ENCODE data around the gene BRD3.

Gene BRD3

GRCh38 chr9:134039386-134040175 is 28.2 kb downstream of the BRD3 start:
- no peak for DNase-seq (ENCODE audit: low spot score)

DNA sequence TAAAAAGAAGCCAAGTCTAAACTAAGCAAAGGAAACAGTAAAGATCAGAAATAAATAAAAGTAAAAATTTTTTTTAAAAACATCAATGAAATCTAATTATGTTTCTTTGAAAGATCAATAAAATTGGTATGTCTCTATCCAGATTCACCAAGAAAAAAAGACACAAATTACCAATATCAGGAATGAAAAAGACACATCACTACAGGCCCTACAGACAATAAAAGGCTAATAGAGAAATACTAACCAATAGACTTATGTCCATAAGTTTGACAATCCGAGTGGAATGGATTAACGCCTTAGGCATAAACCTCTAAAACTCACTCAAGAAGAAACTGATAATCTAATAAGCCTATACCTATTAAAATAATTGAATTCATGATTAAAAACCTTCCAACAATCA is 30.2 kb downstream of the BRD3 start:
- no peak for DNase-seq (ENCODE audit: low spot score)

DNA sequence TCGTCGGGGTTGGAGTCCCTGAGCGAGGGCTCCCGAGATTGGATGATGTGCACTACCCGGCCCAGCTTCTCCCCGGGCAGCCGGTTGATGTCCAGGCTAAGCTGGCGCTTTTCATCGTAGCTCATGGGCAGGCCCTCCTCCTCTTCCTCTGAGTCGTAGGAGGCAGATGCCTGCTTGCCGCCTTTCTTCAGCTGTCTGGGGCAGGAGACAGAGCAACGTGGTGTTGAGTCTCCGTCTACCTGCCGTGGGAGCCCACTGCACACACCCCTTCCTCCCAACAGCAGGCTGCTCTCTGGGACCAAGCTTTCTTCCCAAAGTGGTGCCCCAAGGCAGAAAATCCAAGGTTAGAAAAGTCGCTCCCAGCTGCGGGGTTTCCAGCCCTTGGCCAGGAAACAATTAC is 31.7 kb downstream of the BRD3 start:
- no peak for DNase-seq (ENCODE audit: low spot score)

GRCh38 chr9:134035041-134036039 is 32.5 kb downstream of the BRD3 start:
- DNase-seq (ENCODE audit: low spot score), result no peak

GRCh38 chr9:134034215-134035040 is 33.4 kb downstream of the BRD3 start:
- DNase-seq (ENCODE audit: low spot score), result no peak

GRCh38 chr9:134033516-134034214 is 34.2 kb downstream of the BRD3 start:
- DNase-seq (ENCODE audit: low spot score), result no peak

DNA sequence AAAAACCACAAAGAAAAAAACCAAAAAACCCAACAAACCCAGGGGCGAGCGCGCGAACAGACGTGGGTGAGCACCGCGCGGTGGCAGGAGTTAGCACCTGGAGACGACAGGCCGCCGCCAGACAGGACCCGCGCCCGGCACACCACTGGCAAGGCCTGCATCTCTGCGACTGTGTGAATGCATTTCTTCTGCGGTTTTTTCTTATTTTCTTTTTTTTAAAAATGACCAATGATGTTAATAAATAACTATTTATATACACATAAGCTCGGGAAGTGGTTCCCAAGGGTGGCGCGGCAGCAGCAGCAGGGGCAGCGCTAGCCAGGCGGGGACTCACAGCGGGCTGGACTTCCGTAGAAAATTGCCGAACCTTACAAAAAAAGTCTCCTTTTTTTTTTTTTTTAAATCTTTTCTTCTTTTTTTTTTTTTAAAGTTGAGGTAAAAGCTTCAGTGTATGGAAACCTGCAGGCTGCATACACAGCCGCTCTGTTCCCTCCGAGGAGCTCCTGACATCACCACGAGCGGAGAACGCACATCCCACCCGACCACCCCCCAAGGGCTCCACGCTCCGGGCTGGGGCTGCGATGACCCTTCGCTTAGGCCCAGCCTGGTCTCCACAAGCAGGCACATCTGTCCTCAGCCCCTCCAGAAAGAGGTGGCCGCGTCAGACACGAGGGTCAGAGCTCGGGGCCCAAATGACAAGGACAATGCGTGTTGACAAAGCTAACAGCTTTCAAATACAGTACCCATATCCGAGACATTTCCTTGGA is 35.2 kb downstream of the BRD3 start:
- DNase-seq (ENCODE audit: low spot score), result no peak

DNA sequence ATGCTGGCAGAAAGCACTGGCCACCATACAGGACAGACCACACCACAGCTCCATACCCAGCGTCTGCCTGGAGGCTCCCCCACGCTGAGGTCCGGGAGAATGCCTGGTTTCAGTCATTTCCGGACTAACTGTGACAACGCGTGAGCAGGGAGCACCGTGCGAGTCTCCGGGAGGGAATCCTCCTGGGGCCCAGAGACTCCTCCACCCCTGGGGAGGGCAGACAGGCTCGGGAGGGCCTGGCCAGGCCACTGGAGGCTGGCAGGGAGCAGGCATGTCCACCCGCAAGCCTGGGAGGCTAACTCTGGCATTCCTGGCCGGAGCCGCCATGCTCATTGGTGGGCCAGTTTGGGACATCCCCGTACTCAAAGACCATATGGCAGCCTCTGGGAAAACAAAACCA is 36.0 kb downstream of the BRD3 start:
- DNase-seq (ENCODE audit: low spot score), result no peak

GRCh38 chr9:134030821-134031470 is 36.9 kb downstream of the BRD3 start:
- DNase-seq (ENCODE audit: low spot score), result no peak

GRCh38 chr9:134029248-134030226 is 38.3 kb downstream of the BRD3 start:
- DNase-seq (ENCODE audit: low spot score), result no peak

DNA sequence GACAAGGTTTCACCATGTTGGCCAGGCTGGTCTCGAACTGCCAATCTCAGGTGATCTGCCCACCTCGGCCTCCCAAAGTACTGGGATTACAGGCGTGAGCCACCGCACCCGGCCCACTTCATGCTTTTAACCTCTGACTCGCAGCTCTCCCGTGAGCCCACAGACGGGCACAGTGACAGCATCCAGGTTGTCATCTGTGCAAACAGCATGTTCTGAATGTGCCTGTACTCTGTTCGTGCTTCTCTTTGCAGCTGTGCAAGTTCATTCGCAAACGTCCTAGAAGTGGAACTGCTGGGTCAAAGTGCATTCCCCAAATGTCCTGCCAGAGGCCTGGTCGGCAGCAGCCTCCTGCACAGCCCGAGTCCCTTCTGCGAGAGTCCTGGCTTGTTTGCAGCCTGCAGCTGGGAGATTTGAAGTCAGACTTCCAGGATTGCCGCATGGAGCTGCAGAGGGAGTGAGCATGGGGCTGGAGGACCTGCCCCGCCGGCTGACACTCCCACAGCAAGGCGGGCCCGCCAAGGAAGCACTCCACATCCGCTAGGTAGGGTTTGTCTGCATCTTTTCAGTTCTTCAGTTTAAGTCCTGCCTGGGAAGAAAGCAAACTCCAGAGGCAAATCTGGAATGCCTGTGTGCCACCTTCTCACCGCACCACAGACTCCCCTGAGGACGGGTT is 39.1 kb downstream of the BRD3 start:
- no peak for DNase-seq (ENCODE audit: low spot score)

- no peak for DNase-seq (ENCODE audit: low spot score)
Measured at GRCh38 chr9:134028076-134028475, 39.8 kb downstream of the BRD3 start.

- no peak for DNase-seq (ENCODE audit: low spot score)
Measured at GRCh38 chr9:134027561-134027960, 40.3 kb downstream of the BRD3 start.

- DNase-seq (ENCODE audit: low spot score), result no peak
Measured at GRCh38 chr9:134026981-134027380, 40.8 kb downstream of the BRD3 start.

DNA sequence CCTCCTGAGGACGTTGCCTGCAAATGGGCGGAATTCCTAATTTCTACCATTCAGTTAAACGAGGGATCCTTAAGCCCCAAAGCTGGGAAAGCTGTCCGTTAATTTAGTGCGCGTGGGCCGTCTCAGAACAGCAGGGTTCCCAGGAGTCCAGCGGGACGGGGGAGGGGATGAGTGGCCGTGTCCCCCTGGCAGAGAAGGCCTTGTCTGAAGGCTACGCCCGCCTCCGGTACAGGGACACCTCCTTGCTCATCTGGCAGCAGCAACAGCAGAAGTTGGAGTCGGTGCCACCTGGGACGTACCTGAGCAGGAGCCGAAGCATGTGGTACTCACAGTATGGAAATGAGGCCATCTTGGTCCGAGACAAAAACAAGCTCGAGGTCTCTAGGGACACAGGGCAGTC is 41.2 kb downstream of the BRD3 start:
- no peak for DNase-seq (ENCODE audit: low spot score)

GRCh38 chr9:134025606-134026541 is 42.0 kb downstream of the BRD3 start:
- peak; percentile 21 for DNase-seq (ENCODE audit: low spot score)

Data from activated CD4-positive, alpha-beta T cell treated with anti-CD3 and anti-CD28 coated beads, Interleukin-2, Interleukin-4, amounts not matched to agents 100 ng/mL and 50 ng/mL, durations not matched to agents 16 hours and 8 hours (primary cell).